SH-SY5Y (cell line): ENCODE data around the gene ZDHHC7.

ENCODE experiments used
- GATA2 ChIP-seq: IDR thresholded peaks from 2 replicates; pipeline ENCODE4 v1.6.1; 2011; ENCODE audit warnings: mild to moderate bottlenecking, low read depth, low read length
- GATA3 ChIP-seq: IDR thresholded peaks from 2 replicates; pipeline ENCODE4 v1.6.1; 2011; ENCODE audit warnings: low read depth, mild to moderate bottlenecking, low read length, moderate library complexity

The ZDHHC7 gene

GRCh38 chr16:84928679-84929420, 82.5 kb downstream of the ZDHHC7 start:
- TF ChIP-seq GATA3 (no peak), GATA2 (no peak)

- TF ChIP-seq GATA2: no peak
- no peak for TF ChIP-seq GATA3
Observed at GRCh38 chr16:84927621-84928591, 83.4 kb downstream of the ZDHHC7 start.

GRCh38 chr16:84926462-84926861, 84.9 kb downstream of the ZDHHC7 start:
- TF ChIP-seq GATA3: no peak
- TF ChIP-seq GATA2: no peak

GRCh38 chr16:84925773-84926372, 85.5 kb downstream of the ZDHHC7 start:
- no peak for TF ChIP-seq GATA2
- TF ChIP-seq GATA3: no peak

- TF ChIP-seq GATA3 (no peak), GATA2 (no peak)
Observed at GRCh38 chr16:84925092-84925772, 86.1 kb downstream of the ZDHHC7 start.

- TF ChIP-seq GATA2: no peak
- no peak for TF ChIP-seq GATA3
Observed at GRCh38 chr16:84924331-84925091, 86.8 kb downstream of the ZDHHC7 start.
